Heart left ventricle (tissue), 13 donors: ENCODE measurements around the gene FRMD6.

Source experiments
- CTCF ChIP-seq, 12 donors: fragments of 200-600 bp; sonication (generic) in 4 of 12; IDR thresholded peaks; one replicate each; pipeline versions ENCODE4 v1.5.0 to v1.8.0; 2018 to 2022; ENCODE audit warnings: antibody characterized with exemption in 12 of 12, mild to moderate bottlenecking in 5 of 12
- POLR2A ChIP-seq, 2 donors: fragments of 450-650 bp; IDR thresholded peaks; one replicate each; pipeline ENCODE4 v1.6.1; 2017; ENCODE audit warnings: antibody characterized with exemption in 2 of 2, mild to moderate bottlenecking in 2 of 2, moderate library complexity in 2 of 2
- donor health status: ischemic (EF 13 %, LVEDD 7.1; RV severe dilation, severe dysfunction).
- donor health status: DM: no; HTN: yes; CAD: no.
- donor health status: DM: no; HTN: no; CAD: no.
- donor health status: ischemic (EF 25% LVEDD 6.9; RV normal size, moderate dysfunction).
- donor health status: ischemic (EF 25% LVEDD 5.7; RV mildly dilated, moderate dysfunction).
- donor health status: ischemic (EF 35%, LVEDD 5.7; RV mildly dilated, moderate dysfunction).
- donor health status: nonischemic (EF 11% LVEDD 7.7; RV severe dilation, severe dysfunction).
- donor health status: DM: yes; HTN: yes; CAD: no.
- donor health status: PGD.
- donor health status: ischemic (EF 29% LVEDD 5.4; RV normal size, mild dysfunction).
- donor health status: nonischemic (EF 23%, LVEDD 6.1; RV moderate dilation, normal function).

GRCh38 chr14:51677266-51677665 is 25.6 kb downstream of the FRMD6 start:
- TF ChIP-seq POLR2A (IDR thresholded peaks at IDR 0.05) (no peak), CTCF (IDR thresholded peaks at IDR 0.05) (no peak)
